Mesendoderm (in vitro differentiated cells): ENCODE data around the gene LGALS7.
"Not testable (repeated sequence)": the region's sequence is repeated elsewhere in the genome, so short reads cannot be mapped to it uniquely, and the experiment has no call there.

Source experiments
- DNase-seq: peaks from one replicate; pipeline ENCODE4 v3.0.0; 2013
- H2AK5ac ChIP-seq: 2 replicates; pipeline ENCODE4 v1.6.1; 2013; ENCODE audit warnings: low read length, inconsistent platforms
- H2BK120ac ChIP-seq: 2 replicates; pipeline ENCODE4 v1.6.1; 2013; ENCODE audit warnings: low read depth, mild to moderate bottlenecking, low read length, moderate library complexity, mixed read lengths
- H2BK15ac ChIP-seq: replicated peaks from 2 replicates; pipeline ENCODE4 v1.6.1; 2013; ENCODE audit warnings: low read depth, mild to moderate bottlenecking, moderate library complexity
- H2BK5ac ChIP-seq: 2 replicates; pipeline ENCODE4 v1.6.1; 2013; ENCODE audit warnings: low read length, inconsistent platforms
- H3K18ac ChIP-seq: 2 replicates; pipeline ENCODE4 v1.6.1; 2013; ENCODE audit warnings: mild to moderate bottlenecking, low read length, mixed read lengths
- H3K23ac ChIP-seq: one replicate; pipeline ENCODE4 v1.6.1; 2013; ENCODE audit warnings: low read length
- H3K27ac ChIP-seq: 2 replicates; pipeline ENCODE4 v1.5.1; 2013; ENCODE audit warnings: low read depth, mild to moderate bottlenecking, inconsistent platforms, low read length, moderate library complexity
- H3K27me3 ChIP-seq: 2 replicates; pipeline ENCODE4 v1.6.1; 2013; ENCODE audit warnings: low read length, control low read depth, mild to moderate bottlenecking, inconsistent platforms; ENCODE audit not compliant: insufficient read depth, poor library complexity
- H3K36me3 ChIP-seq: 2 replicates; pipeline ENCODE4 v1.6.1; 2013; ENCODE audit warnings: low read length, inconsistent platforms; ENCODE audit not compliant: control insufficient read depth, insufficient read depth
- H3K4ac ChIP-seq: one replicate; pipeline ENCODE4 v1.6.1; 2013; ENCODE audit warnings: low read depth, mild to moderate bottlenecking, low read length, moderate library complexity
- H3K4me1 ChIP-seq: 2 replicates; pipeline ENCODE4 v1.6.1; 2013; ENCODE audit warnings: low read depth, low read length, inconsistent platforms; ENCODE audit not compliant: control insufficient read depth
- H3K4me2 ChIP-seq: 2 replicates; pipeline ENCODE4 v1.6.1; 2013; ENCODE audit warnings: low read length
- H3K4me3 ChIP-seq: 2 replicates; pipeline ENCODE4 v1.5.1; 2013; ENCODE audit warnings: mild to moderate bottlenecking, low read length
- H3K56ac ChIP-seq: one replicate; pipeline ENCODE4 v1.6.1; 2013; ENCODE audit warnings: low read length
- H3K79me1 ChIP-seq: 2 replicates; pipeline ENCODE4 v1.6.1; 2013; ENCODE audit warnings: low read length, inconsistent platforms
- H3K79me2 ChIP-seq: 2 replicates; pipeline ENCODE4 v1.6.1; 2013; ENCODE audit warnings: mild to moderate bottlenecking, low read length; ENCODE audit not compliant: control insufficient read depth, insufficient read depth
- H3K9ac ChIP-seq: 2 replicates; pipeline ENCODE4 v1.6.1; 2013; ENCODE audit warnings: low read length, inconsistent platforms
- H4K5ac ChIP-seq: one replicate; pipeline ENCODE4 v1.6.1; 2013; ENCODE audit warnings: low read length
- H4K8ac ChIP-seq: one replicate; pipeline ENCODE4 v1.6.1; 2013; ENCODE audit warnings: low read depth, mild to moderate bottlenecking, control low read depth, low read length, moderate library complexity
- WGBS: extraction: QIAGEN DNeasy Blood & Tissue Kit; methylation state at CpG from one replicate; pipeline ENCODE4 v1.1.7; 2013; ENCODE audit warnings: low lambda C conversion rate, missing lambda C conversion rate; ENCODE audit not compliant: insufficient coverage; ENCODE audit errors: extremely low coverage; 5-methylcytosine and 5-hydroxymethylcytosine counted together

Gene LGALS7

DNA sequence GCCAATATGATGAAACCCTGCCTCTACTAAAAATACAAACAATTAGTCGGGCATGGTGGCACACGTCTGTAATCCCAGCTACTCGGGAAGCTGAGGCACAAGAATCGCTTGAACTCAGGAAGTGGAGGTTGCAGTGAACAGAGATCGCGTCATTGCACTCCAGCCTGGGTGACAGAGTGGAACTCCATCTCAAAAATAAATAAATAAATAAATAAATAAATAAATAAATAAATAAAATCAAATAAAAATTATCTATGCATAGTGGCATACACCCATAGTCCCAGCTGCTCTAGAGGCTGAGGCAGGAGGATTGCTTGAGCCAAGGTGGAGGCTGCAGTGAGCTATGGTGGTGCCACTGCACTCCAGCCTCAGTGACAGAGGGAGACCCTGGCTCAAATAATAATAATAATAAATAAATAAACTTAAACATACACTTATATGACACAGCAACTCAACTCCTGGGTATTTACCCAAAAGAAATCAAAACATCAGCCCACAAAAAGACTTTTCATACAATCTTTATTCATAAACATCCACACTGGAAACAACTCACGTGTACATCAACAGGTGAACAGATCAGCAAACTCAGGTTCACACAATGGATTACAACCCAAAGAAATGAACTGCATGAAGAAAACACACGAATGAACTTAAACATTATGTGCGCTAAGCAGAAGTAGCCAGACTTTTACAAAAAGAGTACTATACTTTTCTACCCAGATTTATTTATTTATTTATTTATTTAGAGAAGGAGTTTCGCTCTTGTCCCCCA lies 6.9 kb downstream of the LGALS7 start:
- no peaks in the 10 kb centered on the region for H3K79me1 ChIP-seq
- H3K4me2 ChIP-seq = no peak overlapping the region
- H4K5ac ChIP-seq = no peak overlapping the region
- no peak for DNase-seq
- H3K36me3 ChIP-seq = no peaks in the 10 kb centered on the region
- no peaks in the 10 kb centered on the region for H3K27me3 ChIP-seq
- no peak overlapping the region for H3K18ac ChIP-seq
- H2AK5ac ChIP-seq = no peak overlapping the region
- no peak overlapping the region for H3K9ac ChIP-seq
- no peak overlapping the region for H3K4me3 ChIP-seq
- no CpG with 5 or more reads among the region's 10 CpGs for WGBS
- H3K4ac ChIP-seq = no peak overlapping the region
- no peak overlapping the region for H2BK5ac ChIP-seq
- no peak overlapping the region for H2BK15ac ChIP-seq
- no peak overlapping the region for H2BK120ac ChIP-seq
- no peak overlapping the region for H3K23ac ChIP-seq
- H3K4me1 ChIP-seq = no peaks in the 10 kb centered on the region
- no peak overlapping the region for H3K27ac ChIP-seq
- H3K79me2 ChIP-seq = no peaks in the 10 kb centered on the region
- no peak overlapping the region for H3K56ac ChIP-seq
- no peak overlapping the region for H4K8ac ChIP-seq

DNA sequence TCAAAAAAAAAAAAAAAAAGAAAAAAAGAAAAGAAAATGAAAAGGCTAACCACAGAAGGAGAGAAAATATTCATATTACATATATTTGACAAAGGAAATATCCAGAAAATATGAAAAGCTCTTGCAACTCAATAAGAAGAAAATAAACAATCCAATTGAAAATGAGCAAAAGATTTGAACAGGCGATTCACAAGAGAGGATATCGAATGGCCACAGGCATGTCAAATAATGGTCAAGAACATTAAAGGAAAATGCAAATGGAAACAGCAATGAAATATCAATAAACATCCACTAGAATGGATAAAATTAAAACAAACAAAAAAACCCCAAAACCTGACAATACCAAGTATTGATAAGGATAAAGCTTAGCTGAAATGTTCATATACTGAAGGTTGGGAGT lies 8.1 kb downstream of the LGALS7 start:
- H3K27ac ChIP-seq = no peak overlapping the region

DNA sequence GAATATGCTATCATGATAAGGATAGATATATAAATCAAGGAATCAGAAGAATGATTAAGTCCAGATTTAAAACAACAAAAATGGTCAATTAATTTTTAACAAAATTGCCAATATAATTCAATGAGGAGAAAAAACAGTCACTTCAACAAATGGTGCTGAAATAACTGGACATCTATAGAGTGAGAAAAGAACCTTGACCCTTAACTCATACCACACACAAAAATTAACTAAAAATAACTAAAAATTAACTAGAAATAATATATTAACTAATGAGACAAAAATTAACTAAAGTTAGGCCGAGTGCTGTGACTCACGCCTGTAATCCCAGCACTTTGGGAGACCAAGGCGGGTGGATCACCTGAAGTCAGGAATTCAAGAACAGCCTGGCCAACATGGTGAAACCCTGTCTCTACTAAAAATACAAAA lies 9.5 kb downstream of the LGALS7 start:
- no CpG with 5 or more reads among the region's 3 CpGs for WGBS
- no peak overlapping the region for H3K23ac ChIP-seq
- no peak overlapping the region for H2BK5ac ChIP-seq
- no peak for DNase-seq
- H3K27ac ChIP-seq = no peak overlapping the region
- no peaks in the 10 kb centered on the region for H3K79me1 ChIP-seq
- no peaks in the 10 kb centered on the region for H3K4me1 ChIP-seq
- no peaks in the 10 kb centered on the region for H3K27me3 ChIP-seq
- H2AK5ac ChIP-seq = no peak overlapping the region
- no peak overlapping the region for H3K56ac ChIP-seq
- H3K4me3 ChIP-seq = no peak overlapping the region
- no peak overlapping the region for H4K8ac ChIP-seq
- H4K5ac ChIP-seq = no peak overlapping the region
- H3K9ac ChIP-seq = no peak overlapping the region
- H3K4me2 ChIP-seq = no peak overlapping the region
- H2BK120ac ChIP-seq = no peak overlapping the region
- H2BK15ac ChIP-seq = no peak overlapping the region
- H3K79me2 ChIP-seq = no peaks in the 10 kb centered on the region
- no peak overlapping the region for H3K4ac ChIP-seq
- H3K18ac ChIP-seq = no peak overlapping the region
- H3K36me3 ChIP-seq = no peaks in the 10 kb centered on the region

More for the DNA sequence above, 8.1 kb downstream of the LGALS7 start:
- Histone ChIP-seq H3K4me2 (no peak overlapping the region), H3K18ac (no peak overlapping the region), H3K27me3 (no peaks in the 10 kb centered on the region), H3K4ac (no peak overlapping the region), H3K56ac (no peak overlapping the region), H2BK5ac (no peak overlapping the region), H2BK15ac (no peak overlapping the region), H3K36me3 (no peaks in the 10 kb centered on the region), H3K79me1 (no peaks in the 10 kb centered on the region), H3K4me3 (no peak overlapping the region), H3K9ac (no peak overlapping the region), H4K5ac (no peak overlapping the region), H3K23ac (no peak overlapping the region), H4K8ac (no peak overlapping the region), H3K4me1 (no peaks in the 10 kb centered on the region), H2BK120ac (no peak overlapping the region), H3K79me2 (no peaks in the 10 kb centered on the region), H2AK5ac (no peak overlapping the region)
- no peak for DNase-seq
- WGBS = no CpG with 5 or more reads among the region's 2 CpGs

DNA sequence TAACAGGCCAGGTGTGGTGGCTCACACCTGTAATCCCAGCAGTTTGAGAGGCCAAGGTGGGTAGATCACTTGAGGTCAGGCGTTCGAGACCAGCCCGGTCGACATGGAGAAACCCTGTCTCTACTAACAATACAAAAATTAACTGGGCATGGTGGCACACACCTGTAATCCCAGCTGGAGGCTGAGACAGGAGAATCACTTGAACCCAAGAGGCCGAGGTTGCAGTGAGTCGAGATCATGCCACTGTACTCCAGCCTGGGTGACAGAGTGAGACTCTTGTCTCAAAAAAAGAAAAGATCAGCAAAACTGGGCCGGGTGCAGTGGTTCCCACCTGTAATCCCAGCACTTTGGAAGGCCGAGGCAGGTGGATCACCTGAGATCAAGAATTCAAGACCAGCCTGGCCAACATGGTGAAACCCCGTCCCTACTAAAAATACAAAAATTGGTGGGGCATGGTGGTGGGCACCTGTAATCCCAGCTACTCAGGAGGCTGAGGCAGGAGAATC lies 11.4 kb downstream of the LGALS7 start:
- WGBS = no CpG with 5 or more reads among the region's 9 CpGs
- H3K36me3 ChIP-seq, H4K5ac ChIP-seq, H3K27me3 ChIP-seq, H3K4ac ChIP-seq, H3K18ac ChIP-seq, DNase-seq, H4K8ac ChIP-seq, H3K56ac ChIP-seq, H3K79me2 ChIP-seq, H3K4me1 ChIP-seq, H2BK5ac ChIP-seq, H3K79me1 ChIP-seq, H2BK120ac ChIP-seq, H2AK5ac ChIP-seq, H3K27ac ChIP-seq, H3K4me2 ChIP-seq, H3K4me3 ChIP-seq, H3K9ac ChIP-seq, H2BK15ac ChIP-seq, H3K23ac ChIP-seq: not testable (repeated sequence)

DNA sequence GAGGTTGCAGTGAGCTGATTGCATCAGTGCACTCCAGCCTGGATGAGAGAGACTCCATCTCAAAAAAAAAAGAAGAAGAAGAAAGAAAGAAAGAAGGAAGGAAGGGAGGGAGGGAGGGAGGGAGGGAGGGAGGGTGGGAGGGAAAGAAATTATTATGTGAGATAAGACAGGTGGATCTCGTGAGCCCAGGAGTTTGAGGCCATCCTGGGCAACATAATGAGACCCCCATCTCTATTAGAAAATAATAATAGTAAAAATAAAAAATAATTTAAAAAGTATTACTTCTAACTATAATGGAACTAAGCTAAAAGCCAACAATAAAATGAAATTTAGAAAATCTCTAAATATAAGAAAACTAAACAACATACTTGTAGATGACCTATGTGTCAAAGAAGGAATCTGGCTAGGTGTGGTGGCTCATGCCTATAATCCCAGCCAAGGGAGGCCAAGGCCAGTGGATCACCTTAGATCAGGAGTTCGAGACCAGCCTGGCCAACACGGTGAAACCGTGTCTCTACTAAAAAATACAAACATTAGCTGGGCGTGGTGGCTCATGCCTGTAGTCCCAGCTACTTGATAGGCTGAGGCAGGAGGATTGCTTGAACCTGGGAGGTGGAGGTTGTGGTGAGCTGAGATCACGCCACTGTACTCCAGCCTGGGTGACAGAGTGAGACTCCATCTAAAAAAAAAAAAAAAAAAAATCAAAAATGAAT lies 12.4 kb downstream of the LGALS7 start:
- not testable (repeated sequence) for H3K23ac ChIP-seq, H3K79me1 ChIP-seq, H3K9ac ChIP-seq, H3K4me3 ChIP-seq, H3K36me3 ChIP-seq, H3K4me1 ChIP-seq, H3K79me2 ChIP-seq, H3K18ac ChIP-seq, H3K4me2 ChIP-seq, H3K4ac ChIP-seq, H3K27ac ChIP-seq, H2BK120ac ChIP-seq, H4K8ac ChIP-seq, H3K27me3 ChIP-seq, H3K56ac ChIP-seq, H2BK5ac ChIP-seq, H2BK15ac ChIP-seq, DNase-seq, H2AK5ac ChIP-seq, H4K5ac ChIP-seq
- no CpG with 5 or more reads among the region's 6 CpGs for WGBS
